ENCODE measurements around the gene BMPER.

The BMPER gene

GRCh38 chr7:34057956-34058355 is 152.6 kb downstream of the BMPER start:
- no peak for DNase-seq (ENCODE audit: insufficient read length, low spot score)
- FAIRE-seq = no peak

- FAIRE-seq (no peak), DNase-seq (ENCODE audit: insufficient read length, low spot score) (no peak)
These were observed 153.4 kb downstream of the BMPER start for GRCh38 chr7:34058801-34059135.

DNA sequence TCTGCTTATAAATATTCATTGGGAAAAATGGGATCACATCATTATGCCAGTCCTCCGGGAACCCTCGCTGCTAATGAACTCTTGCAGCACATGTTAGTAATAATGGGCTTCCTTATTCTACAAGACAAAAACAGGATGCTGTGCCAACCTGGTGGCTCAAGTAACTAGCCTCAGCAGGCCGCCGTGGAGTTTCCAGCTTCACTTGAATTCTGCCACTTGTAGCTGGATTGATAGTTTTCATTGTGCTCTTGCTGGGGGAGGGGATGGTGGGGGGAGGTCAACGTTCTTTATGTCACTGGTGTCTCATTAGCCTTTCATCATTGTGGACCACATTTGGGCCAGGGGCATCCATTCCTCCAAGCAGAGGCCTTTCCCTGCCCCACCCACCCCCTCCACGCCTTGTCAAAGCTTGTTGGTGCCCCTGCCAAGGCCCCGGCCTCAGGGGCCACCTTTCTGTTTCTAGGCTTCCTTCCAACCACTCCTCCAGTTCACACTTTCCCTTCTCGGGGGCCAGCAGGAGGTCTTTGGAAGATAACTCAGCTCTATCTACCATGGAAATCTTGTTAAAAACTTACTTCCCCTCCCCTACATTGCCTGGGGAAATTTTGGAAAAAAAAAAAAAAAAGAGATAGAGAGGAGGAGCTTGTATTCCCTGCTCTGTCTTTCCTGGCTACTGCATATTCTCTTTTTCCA is 153.9 kb downstream of the BMPER start:
- no peak for DNase-seq (ENCODE audit: insufficient read length, low spot score)
- no peak for FAIRE-seq

DNA sequence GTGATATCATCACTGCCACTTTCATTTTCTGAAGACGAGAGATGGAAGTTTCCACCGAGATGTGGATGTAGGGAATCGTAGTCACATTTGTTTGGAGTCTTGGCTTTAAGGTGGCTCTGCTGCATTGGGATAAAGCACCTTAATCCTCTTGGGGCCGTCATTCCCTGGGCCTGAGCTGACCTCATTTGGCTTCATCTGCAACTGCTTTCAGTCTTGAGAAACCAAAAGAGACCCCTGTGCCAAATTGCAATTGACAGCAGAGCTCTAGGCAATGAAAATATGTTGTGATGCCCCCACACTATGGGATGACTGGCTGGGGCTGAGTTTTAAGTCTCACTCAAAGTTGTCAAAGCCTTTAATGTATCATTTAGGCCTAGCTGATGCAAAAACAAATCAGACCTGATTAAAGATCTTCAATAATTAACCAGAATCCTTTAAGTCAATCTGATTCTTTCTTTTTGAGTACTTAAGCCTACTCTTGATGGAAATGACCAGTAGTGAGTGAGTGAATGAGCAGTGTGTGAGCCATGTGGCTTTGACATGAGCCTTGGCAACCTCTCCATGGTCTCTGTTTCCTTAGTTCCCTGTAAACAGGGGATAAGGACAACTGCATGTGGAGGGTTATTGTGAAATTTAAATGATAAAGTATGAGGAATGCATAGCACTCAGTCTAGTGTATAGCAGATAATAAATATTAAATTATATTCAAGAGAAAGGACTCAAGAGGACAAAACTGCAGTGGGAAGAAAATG is 155.0 kb downstream of the BMPER start:
- DNase-seq (ENCODE audit: insufficient read length, low spot score) (no peak), FAIRE-seq (no peak)

DNA sequence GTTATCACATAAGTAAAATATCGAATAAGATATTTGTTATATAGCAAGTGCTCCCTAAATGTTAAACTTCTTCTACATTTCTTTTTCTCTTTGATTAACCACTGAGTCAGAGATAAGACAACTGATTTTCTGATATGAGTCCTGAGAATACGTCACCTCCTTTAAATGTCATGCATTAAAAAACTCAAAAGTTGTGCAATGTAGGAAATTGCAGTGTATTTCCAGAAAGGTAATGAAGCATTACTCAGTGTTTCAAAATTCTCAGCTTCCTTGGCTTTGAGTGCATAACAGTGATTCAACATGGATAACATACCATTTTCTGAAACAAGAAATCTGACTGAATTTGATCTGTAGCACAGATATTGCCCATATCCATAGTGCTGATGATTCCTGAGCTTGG is 155.8 kb downstream of the BMPER start:
- DNase-seq (ENCODE audit: insufficient read length, low spot score) (no peak), FAIRE-seq (no peak)

- FAIRE-seq (no peak), DNase-seq (ENCODE audit: insufficient read length, low spot score) (no peak)
These were observed 157.0 kb downstream of the BMPER start for GRCh38 chr7:34062341-34062740.

GRCh38 chr7:34062826-34063225 is 157.5 kb downstream of the BMPER start:
- no peak for DNase-seq (ENCODE audit: insufficient read length, low spot score)
- no peak for FAIRE-seq

GRCh38 chr7:34064519-34065158 is 159.3 kb downstream of the BMPER start:
- no peak for FAIRE-seq
- DNase-seq (ENCODE audit: insufficient read length, low spot score) = no peak

DNA sequence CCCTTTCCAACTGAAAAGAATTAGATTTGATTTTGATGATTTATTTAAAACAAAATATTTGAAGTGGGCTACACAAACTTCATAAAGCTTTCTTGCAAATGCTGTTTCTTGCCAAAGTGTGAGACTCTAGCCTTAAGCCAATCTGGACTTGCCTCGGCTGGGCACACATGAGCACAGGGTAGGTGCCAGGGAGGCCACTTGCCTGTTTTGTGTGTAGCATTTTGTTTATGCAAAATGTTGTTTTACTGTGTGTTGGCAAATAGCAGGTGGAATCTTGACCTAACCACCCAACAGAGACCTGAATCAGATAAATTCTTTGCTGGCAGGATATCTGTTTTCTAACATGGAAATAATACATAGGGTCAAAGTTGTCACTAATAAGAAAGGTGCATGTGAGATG is 161.1 kb downstream of the BMPER start:
- FAIRE-seq (no peak), DNase-seq (ENCODE audit: insufficient read length, low spot score) (no peak)

DNA sequence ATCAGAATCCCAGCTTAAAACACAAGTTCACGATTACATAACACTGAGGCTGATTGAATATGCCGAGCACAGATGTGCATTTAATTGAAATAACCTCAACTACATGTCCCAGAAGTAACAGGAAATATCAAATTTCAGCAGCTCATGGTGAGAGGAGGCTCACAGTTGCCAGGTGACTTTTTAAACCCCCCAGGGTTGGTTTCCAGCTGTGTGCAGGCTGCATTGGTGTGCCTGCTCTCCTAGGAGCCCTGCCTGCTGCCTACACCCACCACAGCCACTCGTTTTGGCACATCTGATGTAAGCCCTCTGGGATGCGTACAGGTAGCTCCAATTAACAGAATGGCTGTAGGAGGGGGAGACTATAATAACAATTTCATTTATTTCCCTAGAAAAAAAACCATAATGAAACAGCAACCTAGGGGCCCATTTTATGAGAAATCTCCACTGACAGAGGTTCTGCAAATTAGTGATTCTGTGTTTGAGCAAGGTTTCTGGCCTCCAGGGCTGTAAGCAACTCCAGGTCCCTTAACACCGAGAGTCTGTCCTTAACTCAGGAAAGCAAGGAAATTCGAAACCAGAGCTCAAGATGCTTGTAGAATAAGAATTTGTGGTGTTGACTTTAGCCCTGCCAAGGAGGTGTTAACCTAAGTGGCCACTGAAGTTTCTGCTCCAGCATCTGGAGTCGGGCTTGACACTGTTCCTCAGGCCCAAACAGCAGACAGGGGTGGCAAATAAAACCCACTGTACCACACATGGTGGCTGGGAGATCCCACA is 161.9 kb downstream of the BMPER start:
- no peak for DNase-seq (ENCODE audit: insufficient read length, low spot score)
- no peak for FAIRE-seq

DNA sequence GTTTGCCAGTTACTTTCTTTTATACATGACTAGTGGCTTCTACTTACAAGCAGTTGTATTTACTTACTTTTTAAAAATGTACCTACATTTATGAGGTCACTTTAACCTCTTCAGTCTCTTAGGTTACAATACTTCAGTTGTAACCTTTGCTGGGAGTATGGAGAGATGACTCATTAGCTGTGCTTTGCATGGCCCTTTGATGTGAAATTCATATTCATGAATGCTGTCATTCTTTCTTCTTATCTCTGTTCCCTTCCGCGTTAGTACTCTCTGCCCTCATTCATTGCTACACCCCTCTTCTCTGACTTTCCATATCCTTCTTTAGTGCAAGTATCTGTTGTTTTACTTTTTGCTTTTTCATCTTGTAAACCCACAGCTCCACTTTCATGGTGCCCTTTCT is 164.3 kb downstream of the BMPER start:
- DNase-seq (ENCODE audit: insufficient read length, low spot score) (no peak), FAIRE-seq (no peak)

DNA sequence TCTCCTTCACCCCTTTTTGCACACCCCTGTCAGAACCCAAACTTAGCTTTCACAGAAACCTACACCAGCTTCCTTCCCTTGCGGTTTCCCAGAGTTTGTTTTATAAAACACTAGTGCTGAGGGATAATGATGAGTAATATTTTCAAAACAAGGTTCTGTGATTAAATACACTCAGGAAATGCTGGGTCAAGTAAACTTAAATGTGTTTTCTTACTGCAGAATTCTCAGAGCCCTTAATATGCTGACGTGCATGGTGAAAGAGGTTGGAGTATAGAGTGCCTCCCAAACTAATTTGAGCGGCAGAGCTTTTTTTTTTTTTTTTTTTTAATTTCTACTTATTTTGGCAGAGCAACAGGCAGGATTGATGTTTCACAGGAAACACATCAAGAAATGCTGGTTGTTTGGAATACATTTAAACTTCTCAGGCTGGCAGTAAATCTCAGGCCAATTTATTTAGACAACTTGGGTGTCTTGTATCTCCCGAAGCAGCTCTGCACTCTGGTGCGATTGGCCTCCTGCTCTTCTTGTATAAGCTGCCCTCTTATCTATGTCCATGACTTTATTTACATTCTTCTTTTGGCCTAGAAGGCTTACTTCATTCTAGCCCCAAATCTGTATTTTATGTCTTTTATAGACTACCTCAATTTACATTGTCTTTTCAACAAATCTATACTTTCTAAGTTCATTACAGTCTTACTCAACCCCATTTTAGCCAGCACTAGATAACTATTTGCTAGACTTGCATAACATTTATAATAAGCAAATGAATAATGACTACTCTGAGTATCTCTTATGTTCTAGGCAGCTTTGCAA is 165.4 kb downstream of the BMPER start:
- no peak for DNase-seq (ENCODE audit: insufficient read length, low spot score)
- FAIRE-seq = no peak

DNA sequence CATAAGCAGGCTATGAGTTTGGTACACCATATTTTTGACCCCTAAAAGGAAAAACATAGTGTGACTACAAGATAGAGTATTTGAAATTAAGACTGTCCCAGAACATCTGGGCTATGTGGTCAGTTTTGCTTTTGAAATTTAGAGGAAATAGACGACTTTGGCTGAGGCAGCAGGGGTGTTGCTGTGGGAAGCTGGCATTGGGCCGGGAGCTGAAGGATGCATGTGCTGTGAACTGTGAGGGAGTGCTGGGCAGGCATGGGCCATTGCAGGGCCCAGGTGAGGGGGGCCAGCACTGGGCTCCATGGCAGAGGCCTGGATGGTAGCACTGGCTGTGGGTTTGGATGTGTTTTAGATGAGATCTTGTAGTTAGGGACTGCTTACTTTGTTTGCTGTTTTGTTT is 168.3 kb downstream of the BMPER start:
- FAIRE-seq = no peak
- DNase-seq (ENCODE audit: insufficient read length, low spot score) = no peak

DNA sequence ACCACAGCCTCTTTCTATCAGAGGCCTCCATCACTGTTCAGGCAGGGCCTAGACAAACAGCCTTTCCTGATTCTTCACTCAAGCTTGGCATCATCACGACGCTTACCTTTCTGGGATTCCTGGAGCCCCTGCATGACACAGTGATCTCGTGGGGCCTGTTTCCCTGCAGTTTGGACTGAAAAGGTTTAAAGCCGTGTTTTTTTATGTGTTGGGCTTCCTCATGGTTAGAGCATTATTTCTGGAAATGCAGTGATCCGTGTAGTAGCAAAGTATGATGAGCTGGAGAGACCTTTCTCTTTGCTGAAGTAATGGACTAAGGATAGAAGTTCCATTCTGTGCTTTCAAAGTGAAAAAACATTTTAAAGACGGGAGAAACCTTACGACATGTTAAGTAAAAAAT is 169.1 kb downstream of the BMPER start:
- no peak for DNase-seq (ENCODE audit: insufficient read length, low spot score)
- no peak for FAIRE-seq

- FAIRE-seq = no peak
- DNase-seq (ENCODE audit: insufficient read length, low spot score) = no peak
These were observed 170.4 kb downstream of the BMPER start for GRCh38 chr7:34075523-34076370.

GRCh38 chr7:34077168-34077567 is 171.8 kb downstream of the BMPER start:
- FAIRE-seq = no peak
- no peak for DNase-seq (ENCODE audit: insufficient read length, low spot score)

DNA sequence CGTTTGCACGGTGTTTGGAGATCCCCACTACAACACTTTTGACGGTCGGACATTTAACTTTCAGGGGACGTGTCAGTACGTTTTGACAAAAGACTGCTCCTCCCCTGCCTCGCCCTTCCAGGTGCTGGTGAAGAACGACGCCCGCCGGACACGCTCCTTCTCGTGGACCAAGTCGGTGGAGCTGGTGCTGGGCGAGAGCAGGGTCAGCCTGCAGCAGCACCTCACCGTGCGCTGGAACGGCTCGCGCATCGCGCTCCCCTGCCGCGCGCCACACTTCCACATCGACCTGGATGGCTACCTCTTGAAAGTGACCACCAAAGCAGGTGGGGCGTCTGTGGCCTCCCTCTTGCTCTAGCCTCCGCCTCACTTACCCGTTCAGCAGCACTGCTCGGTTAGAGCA is 173.5 kb downstream of the BMPER start:
- DNase-seq (ENCODE audit: insufficient read length, low spot score) = no peak
- FAIRE-seq = no peak

DNA sequence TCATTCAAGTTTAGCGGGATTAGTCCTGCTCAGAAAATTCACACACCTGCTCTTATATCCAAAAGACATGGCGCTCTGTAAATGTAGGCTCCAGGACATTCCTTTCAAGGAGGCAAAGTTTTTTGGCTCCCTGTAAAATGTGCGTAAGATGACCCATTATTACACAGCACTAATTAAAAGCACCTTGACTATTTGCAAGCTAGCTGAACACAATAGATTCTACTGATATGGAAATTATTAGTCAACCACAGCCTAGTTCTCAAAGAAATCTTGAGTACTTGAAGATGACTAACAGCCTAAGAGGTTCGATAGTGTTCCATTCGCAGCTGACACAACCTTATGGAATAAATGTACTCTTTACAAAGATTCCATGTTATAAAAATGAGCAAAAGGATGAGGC is 175.2 kb downstream of the BMPER start:
- no peak for FAIRE-seq
- DNase-seq (ENCODE audit: insufficient read length, low spot score) = no peak

DNA sequence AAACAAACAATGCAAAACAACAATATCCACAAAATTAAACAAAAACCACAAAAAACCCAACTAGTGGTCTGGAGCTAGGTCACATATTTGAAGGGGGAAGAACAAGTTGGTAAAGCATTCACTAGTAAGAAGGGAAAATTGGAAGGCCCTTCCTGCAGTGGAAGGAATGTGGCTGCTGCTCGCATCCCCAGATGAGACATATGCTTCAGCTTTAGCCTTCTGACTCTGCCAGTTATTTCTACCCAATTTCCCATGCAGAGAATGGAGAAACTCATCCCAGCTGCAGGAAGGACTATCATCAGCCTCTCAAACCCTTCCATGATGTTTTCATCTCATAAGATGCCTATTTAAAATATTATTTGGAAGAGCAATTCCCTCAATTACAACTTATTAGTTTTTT is 176.6 kb downstream of the BMPER start:
- FAIRE-seq (no peak), DNase-seq (ENCODE audit: insufficient read length, low spot score) (no peak)

GRCh38 chr7:34083440-34083839 is 178.1 kb downstream of the BMPER start:
- no peak for FAIRE-seq
- DNase-seq (ENCODE audit: insufficient read length, low spot score) = no peak

Measured in GM19239 (cell line).